OCI-LY1 (cell line): ENCODE results near the gene BCR.

ENCODE experiments used
- H2AFZ ChIP-seq: fragments of 200-600 bp; sonication (generic), shearing (Covaris generic); 2 replicates; pipeline ENCODE4 v1.6.0; 2014; ENCODE audit warnings: antibody characterized with exemption, mild to moderate bottlenecking, low read length
- H3F3A ChIP-seq: fragments of 200-600 bp; sonication (generic), shearing (Covaris generic); 2 replicates; pipeline ENCODE4 v1.6.0; 2014; ENCODE audit warnings: mild to moderate bottlenecking, antibody characterized with exemption, low read length, moderate library complexity; ENCODE audit not compliant: insufficient read depth
- H3K27ac ChIP-seq: fragments of 200-600 bp; sonication (generic); 2 replicates; pipeline ENCODE4 v1.5.1; 2014; ENCODE audit warnings: low read length, mixed run types, mild to moderate bottlenecking, low read depth; ENCODE audit not compliant: poor library complexity, severe bottlenecking
- H3K27me3 ChIP-seq: fragments of 200-600 bp; sonication (generic); 2 replicates; pipeline ENCODE4 v1.6.0; 2014; ENCODE audit warnings: antibody characterized with exemption, mild to moderate bottlenecking, low read length, moderate library complexity; ENCODE audit not compliant: insufficient read depth
- H3K36me3 ChIP-seq: fragments of 200-600 bp; sonication (generic); 2 replicates; pipeline ENCODE4 v1.6.1; 2014; ENCODE audit warnings: mild to moderate bottlenecking, antibody characterized with exemption, low read length, moderate library complexity, mixed read lengths; ENCODE audit not compliant: insufficient read depth
- H3K4me1 ChIP-seq: fragments of 200-600 bp; sonication (generic); 2 replicates; pipeline ENCODE4 v1.5.1; 2014; ENCODE audit warnings: mild to moderate bottlenecking, low read length, moderate library complexity; ENCODE audit not compliant: insufficient read depth, severe bottlenecking
- H3K4me2 ChIP-seq: fragments of 200-600 bp; sonication (generic), shearing (Covaris generic); 2 replicates; pipeline ENCODE4 v1.6.1; 2014; ENCODE audit warnings: low read length
- H3K4me3 ChIP-seq: fragments of 200-600 bp; sonication (generic); 2 replicates; pipeline ENCODE4 v1.5.1; 2014; ENCODE audit warnings: low read length, low read depth, mild to moderate bottlenecking, mixed read lengths; ENCODE audit not compliant: poor library complexity, severe bottlenecking
- H3K79me2 ChIP-seq: fragments of 200-600 bp; shearing (Covaris generic); 2 replicates; pipeline ENCODE4 v1.6.1; 2016; ENCODE audit warnings: mixed run types, low read length, mixed read lengths; ENCODE audit not compliant: insufficient read depth
- H3K9ac ChIP-seq: fragments of 200-600 bp; sonication (generic), shearing (Covaris generic); 2 replicates; pipeline ENCODE4 v1.6.1; 2014; ENCODE audit warnings: mild to moderate bottlenecking, low read length, mixed read lengths
- H3K9me2 ChIP-seq: fragments of 200-600 bp; sonication (generic), shearing (Covaris generic); 2 replicates; pipeline ENCODE4 v1.6.1; 2014; ENCODE audit warnings: low read depth, mild to moderate bottlenecking, low read length, mixed read lengths
- H3K9me3 ChIP-seq: fragments of 200-600 bp; shearing (Covaris generic); 2 replicates; pipeline ENCODE4 v1.6.1; 2014; ENCODE audit warnings: low read length, mixed read lengths
- H4K20me1 ChIP-seq: fragments of 200-600 bp; sonication (generic), shearing (Covaris generic); 2 replicates; pipeline ENCODE4 v1.6.0; 2016; ENCODE audit warnings: mild to moderate bottlenecking, low read length; ENCODE audit not compliant: insufficient read depth
- EZH2 ChIP-seq: fragments of 200-600 bp; sonication (generic), shearing (Covaris generic); IDR thresholded peaks from 2 replicates; pipeline ENCODE4 v1.8.0; 2017; ENCODE audit warnings: borderline replicate concordance, mixed run types, mild to moderate bottlenecking, antibody characterized with exemption, low read length, moderate library complexity, mixed read lengths
- TF ChIP-seq, protein P1 (sequence below): fragments of 200-600 bp; sonication (generic), shearing (Covaris generic); IDR thresholded peaks from 2 replicates; pipeline ENCODE4 v1.5.1; 2017; ENCODE audit warnings: mild to moderate bottlenecking, antibody characterized with exemption, low read length, moderate library complexity, mixed read lengths

Gene BCR

DNA sequence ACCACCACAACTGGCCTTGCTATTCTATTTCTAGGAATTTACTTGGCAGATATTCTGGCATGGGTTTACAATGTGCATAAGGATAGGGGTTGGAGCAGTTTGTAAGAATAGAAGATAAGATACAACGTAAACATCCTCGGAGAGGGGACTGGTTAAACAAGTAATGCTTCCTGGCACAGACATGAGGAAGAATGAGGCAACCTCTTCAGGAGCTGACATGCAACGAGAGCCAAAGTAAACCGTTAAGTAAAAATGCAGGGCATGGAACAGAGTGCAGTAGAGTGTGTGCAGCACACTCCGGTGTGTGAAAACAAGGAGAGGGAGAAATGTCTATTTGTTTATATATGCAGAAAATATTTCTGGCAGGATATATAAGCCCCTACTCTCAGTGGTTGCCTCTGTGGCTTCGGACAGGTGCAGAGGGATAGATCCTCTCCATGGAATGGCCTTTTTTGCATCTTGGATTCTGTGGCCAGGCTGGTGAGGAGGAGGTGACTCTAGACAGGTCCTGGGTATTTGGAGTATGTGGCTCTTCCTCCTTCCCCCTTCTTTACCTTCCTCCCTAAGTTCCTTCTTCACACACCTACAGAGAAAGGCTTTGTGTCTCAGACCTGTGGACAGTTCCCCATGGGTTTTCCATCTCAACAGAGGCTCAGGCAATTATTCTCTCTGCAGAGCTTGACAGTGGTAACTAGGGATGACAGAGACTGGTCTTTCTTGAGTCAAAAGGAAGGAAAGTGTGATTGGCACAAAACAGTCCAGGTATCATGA, 32.5 kb upstream of the BCR start:
- no peaks in the 10 kb centered on the region for H3K79me2 ChIP-seq
- no peak overlapping the region for H3K4me2 ChIP-seq
- H3K4me1 ChIP-seq: peaks cover 28% of the 10 kb centered on the region
- H3K27me3 ChIP-seq: no peaks in the 10 kb centered on the region
- no peak overlapping the region for H3K4me3 ChIP-seq
- H3K9me3 ChIP-seq: no peaks in the 10 kb centered on the region
- no peaks in the 10 kb centered on the region for H3K9me2 ChIP-seq
- H3K27ac ChIP-seq: no peak overlapping the region
- no peaks in the 10 kb centered on the region for H4K20me1 ChIP-seq
- no peaks in the 10 kb centered on the region for H3K36me3 ChIP-seq
- no peak for TF ChIP-seq EZH2
- TF ChIP-seq, protein P1, sequence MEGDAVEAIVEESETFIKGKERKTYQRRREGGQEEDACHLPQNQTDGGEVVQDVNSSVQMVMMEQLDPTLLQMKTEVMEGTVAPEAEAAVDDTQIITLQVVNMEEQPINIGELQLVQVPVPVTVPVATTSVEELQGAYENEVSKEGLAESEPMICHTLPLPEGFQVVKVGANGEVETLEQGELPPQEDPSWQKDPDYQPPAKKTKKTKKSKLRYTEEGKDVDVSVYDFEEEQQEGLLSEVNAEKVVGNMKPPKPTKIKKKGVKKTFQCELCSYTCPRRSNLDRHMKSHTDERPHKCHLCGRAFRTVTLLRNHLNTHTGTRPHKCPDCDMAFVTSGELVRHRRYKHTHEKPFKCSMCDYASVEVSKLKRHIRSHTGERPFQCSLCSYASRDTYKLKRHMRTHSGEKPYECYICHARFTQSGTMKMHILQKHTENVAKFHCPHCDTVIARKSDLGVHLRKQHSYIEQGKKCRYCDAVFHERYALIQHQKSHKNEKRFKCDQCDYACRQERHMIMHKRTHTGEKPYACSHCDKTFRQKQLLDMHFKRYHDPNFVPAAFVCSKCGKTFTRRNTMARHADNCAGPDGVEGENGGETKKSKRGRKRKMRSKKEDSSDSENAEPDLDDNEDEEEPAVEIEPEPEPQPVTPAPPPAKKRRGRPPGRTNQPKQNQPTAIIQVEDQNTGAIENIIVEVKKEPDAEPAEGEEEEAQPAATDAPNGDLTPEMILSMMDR: no peak
- no peak overlapping the region for H2AFZ ChIP-seq
- 0 out of 2 replicates have a peak, but pooled peaks cover 3% of the 10 kb centered on the region for H3F3A ChIP-seq
- no peak overlapping the region for H3K9ac ChIP-seq

DNA sequence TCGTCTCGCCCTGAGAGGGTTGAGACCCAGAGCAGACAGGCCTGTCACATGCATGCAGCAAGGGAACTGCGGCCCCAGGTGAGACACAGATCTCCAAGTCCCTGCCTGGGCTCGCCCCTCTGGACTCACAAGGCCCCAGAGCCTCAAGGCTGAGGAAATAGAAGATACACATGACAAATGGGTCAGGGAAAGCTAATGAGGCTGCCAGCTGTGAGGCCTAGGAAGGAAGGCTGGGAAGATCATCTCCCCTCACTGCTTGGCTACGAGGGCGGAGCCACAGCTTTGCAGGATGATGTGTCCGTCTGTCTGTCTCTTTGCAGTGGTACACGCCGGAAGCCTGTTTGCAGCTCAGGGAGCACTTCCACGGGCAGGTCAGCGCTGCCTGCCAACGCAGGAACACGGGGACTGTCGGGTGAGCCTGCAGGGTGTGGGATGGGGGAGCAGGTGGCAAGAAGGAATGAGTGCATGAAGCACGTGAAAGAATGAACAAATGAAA, 30.5 kb upstream of the BCR start:
- Histone ChIP-seq H3K27me3 (no peaks in the 10 kb centered on the region), H3K9me2 (no peaks in the 10 kb centered on the region), H2AFZ (no peak overlapping the region), H3K4me3 (no peak overlapping the region), H3K4me1 (peaks cover 21% of the 10 kb centered on the region), H3K9me3 (no peaks in the 10 kb centered on the region), H3K4me2 (no peak overlapping the region), H3F3A (no peaks in the 10 kb centered on the region), H3K9ac (no peak overlapping the region), H3K27ac (no peak overlapping the region), H4K20me1 (no peaks in the 10 kb centered on the region), H3K36me3 (no peaks in the 10 kb centered on the region), H3K79me2 (no peaks in the 10 kb centered on the region)
- TF ChIP-seq EZH2: no peak
- TF ChIP-seq, protein P1: no peak

- no peak for TF ChIP-seq EZH2
- TF ChIP-seq, protein P1: no peak
- Histone ChIP-seq H3K4me1 (peaks cover 13% of the 10 kb centered on the region), H3K27me3 (no peaks in the 10 kb centered on the region), H3K27ac (no peak overlapping the region), H3K36me3 (no peaks in the 10 kb centered on the region), H3K9ac (no peak overlapping the region), H3K4me3 (no peak overlapping the region), H3K9me3 (no peaks in the 10 kb centered on the region), H2AFZ (no peak overlapping the region), H3K9me2 (no peaks in the 10 kb centered on the region), H4K20me1 (no peaks in the 10 kb centered on the region), H3K79me2 (no peaks in the 10 kb centered on the region), H3K4me2 (no peak overlapping the region), H3F3A (no peaks in the 10 kb centered on the region)
Observed at GRCh38 chr22:23150762-23151161, 29.5 kb upstream of the BCR start.
